Measurements from ENCODE around the gene IFIH1.

Gene IFIH1

DNA sequence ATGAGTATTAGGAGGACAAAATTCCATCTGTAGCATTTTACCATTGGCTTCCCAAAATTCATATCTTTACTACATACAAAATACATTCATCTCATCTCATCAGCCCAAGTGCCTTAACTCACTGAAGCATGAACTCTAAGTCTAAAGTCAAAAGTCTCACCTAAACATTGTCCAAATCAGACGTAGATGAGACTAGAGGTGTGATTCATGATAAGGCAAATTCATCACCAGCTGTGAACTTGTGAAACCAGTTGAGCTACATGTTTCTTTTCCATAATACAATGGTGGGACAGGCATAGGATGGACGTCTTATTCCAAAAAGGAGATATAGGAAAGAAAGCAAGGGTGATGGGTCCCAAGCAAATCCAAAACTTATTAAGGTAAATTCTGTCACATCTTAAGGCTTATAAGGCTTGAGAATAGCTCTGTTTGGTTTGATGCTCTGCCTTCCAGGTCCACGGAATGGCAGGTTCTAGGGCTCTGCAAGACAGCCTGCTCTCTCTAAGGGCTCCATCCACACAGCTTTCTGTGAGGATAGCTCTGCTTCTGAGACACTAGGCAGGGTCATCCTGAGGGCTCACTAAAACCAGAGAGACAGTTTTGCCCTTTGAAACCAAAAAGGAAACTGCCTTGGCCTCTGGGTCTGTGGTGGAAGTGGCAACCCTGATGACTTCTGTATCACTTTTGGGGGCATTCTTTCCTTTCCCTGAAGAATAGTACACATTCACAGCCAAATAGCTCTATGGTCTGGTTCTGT lies 9.6 kb downstream of the IFIH1 start:
- no peak for DNase-seq

DNA sequence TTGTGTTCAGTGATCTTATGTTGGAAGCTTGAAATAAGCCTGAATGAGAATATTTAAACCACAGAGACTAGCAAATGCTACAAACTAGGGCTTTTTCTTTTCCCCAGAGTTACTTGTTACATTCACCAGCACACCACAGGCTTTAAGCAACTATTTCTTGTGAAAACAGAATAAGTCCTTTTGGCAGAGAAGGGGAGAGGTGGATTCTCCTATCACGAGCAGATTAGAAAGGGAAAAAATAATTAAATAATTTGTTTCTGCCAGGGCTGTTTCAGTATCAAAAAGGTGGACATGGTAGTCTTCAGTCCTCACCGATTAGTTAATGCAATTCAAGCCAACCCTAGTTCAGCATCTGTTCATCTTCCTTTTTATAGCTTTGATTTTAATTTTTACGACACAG lies 12.6 kb downstream of the IFIH1 start:
- DNase-seq = no peak

DNA sequence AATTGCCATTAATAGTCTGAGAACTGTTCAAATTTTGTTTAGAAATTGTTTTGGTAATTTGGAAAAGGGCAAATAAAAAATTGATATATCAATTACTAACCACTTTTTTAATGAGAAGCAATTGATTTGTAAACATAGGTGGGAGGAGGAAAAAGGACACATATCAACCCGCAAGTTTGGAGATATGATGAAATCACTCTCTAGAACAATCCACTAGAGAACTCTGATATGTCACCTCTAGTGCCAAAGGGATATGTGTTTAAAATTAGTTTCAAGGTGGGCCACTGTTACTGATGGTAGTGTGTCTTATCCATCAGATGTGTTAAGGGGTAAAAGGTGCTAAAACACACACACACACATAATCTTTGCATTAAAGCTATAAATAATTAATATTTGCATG lies 16.6 kb downstream of the IFIH1 start:
- no peak for DNase-seq

DNA sequence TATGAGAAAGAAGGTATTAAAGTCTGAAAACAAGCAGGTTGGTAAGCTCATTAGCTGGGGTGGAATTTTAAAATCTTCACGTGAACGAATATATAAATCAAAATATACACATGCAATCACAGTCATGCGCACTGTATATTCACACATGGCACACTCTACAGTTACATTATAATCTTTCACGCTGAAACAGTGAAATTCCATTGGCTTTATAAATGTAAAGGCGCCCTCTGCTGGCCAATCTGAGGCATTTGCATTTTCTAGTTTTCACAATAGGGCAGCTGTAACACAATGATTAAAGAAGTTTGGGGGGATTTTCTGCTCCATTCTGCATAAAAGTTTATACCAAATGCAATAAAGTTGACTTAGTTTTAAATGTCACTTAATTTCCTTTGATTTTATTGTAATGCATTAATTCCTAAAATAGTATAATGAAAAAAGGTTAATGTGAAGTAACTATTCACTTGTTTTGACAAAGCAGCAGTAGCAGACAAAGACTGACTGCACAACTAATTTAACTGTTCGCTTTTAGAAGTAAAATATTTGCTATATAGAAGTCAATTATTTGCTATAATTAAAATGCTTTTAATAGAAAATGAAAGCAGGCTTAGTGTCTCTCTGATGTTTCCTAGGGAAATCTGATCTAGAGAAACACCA lies 17.2 kb downstream of the IFIH1 start:
- DNase-seq = peak; percentile 66

DNA sequence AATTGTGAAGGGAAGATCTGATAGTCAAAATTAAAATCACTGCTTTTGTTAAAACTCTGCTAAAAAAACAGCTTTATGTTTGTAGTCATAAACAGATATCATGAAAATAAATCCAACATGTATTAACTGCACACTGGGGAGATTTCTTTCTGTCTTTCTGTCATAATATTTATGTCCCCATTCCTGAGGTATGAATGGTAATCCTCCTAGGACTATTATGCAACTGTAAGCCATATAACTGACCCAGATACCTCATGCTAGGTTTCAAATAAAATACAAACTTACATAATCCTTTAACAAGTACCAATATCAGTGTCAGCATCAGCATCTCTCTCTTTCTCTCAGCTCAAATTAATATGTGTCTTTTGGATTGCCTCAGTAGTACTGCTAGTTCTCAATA lies 18.2 kb downstream of the IFIH1 start:
- DNase-seq = no peak

DNA sequence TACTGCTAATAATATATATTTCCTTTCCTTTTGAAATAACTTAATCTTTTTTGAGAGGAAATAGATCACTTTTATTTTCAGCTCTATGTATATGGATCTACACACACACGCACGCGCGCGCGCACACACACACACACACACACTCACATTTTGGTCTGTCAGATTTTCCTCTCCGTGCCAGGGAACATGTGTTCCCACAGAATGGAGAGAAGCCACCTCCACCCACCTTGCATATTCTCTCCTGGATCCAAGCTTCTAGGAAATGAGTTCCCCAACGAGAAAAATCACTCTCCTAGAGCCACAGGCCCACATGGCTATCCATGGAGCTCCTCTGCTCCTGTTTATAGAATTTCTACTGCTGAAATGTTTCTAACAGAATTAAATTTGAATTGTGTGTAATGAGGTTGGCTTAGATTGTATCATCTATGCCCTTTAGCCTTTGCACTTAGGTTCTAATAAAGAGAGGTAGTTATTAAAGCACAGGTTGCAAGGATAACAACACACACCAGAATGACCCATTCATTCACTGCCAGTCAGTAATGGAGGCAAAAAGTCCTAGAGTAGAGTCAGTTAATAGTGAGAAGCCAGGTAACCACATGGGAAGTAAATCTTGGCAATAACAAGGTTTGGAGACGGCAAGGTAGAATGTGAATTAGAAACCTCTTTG lies 19.7 kb downstream of the IFIH1 start:
- no peak for DNase-seq

DNA sequence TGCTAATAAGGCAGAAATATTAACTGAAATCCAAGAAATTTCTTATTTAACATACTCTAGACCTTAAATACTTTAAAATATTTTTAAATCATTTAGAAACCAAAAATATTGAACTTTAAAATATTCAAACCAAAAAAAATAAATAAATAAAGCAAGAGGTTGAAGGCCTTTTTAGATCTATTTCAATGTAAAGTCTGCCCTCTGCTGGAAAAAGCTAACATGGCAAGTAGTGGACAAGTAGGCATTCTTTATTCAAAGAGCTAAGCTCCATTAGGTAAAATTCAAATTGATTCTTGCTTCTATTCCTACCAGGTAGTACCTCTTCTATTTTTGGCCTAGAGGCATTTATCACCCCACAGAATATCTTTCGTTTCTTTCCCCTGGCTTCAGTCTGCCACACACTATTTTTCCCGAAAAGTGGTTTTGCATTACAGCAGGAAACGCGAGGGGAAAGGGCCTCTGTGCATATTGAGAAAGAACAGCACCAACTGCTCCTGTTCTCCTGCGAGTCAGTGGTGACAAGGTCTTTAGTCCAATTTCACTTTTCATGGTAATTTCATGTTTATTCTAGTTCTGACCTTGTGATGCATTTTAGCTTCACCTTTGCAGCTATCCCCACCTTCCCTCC lies 20.4 kb downstream of the IFIH1 start:
- no peak for DNase-seq

DNA sequence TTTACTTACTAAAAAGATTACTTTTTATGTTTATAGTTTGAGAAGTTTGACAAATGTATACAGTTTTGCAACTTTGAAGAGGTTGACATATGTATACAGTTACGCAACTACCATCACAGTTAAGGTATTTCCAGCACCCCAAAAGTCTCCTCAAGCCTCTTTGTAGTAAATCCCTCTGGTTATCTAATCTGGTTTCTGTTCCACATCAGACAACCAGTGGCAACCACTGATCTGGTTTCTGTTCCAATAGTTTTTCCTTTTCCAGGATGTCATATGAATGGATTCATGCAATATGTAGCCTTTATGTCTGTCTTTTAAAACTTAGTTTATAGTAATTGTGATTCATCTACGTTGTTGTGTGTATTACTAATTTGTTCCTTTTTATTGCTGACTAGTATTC lies 23.5 kb downstream of the IFIH1 start:
- DNase-seq = no peak

DNA sequence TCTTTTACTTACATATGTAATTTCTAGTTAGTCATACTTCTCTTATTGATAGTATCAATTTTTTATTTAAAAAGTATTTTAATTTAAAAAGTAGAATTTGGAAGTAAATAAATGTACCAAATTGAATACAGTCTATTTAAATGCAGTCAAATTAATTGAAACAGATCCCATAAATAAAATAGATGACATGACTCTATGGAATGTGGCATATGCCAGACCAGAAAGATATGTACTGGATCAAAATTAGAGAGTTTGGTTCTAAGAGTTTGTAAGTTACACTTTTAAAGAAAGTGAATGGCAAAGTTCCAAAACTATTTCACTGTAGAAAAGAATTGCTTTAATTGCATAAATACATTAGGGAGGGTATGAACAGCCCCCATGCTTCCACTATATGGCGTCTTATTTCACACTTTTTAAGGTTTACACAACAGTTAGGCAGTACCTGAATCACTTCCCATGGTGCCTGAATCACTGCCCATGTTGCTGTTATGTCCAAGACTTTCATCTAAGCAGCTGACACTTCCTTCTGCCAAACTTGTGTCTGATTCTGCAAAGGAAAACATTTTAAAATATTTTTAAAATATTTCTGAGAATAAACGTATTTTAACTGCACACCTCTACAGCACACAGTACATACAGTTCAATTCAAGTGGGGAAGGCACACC lies 25.2 kb downstream of the IFIH1 start:
- DNase-seq = no peak

DNA sequence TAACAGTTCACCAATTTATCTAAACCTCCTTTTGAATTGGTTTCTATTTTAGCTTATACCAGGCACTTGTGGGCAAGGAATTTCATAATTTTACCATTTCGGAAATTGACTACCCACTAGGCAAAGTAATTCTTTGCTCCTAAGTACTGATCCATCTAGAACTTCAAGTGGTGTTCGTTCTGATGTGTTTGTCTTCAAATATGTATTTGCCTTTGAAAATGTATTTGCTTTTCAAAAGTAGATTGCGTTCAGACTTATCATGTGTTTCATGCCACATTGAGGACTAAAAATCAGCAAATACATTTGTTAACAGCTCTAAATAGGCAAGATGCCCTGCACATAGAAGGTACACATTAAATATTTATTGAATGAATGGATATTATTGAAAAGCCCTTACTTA lies 26.7 kb downstream of the IFIH1 start:
- DNase-seq = no peak

DNA sequence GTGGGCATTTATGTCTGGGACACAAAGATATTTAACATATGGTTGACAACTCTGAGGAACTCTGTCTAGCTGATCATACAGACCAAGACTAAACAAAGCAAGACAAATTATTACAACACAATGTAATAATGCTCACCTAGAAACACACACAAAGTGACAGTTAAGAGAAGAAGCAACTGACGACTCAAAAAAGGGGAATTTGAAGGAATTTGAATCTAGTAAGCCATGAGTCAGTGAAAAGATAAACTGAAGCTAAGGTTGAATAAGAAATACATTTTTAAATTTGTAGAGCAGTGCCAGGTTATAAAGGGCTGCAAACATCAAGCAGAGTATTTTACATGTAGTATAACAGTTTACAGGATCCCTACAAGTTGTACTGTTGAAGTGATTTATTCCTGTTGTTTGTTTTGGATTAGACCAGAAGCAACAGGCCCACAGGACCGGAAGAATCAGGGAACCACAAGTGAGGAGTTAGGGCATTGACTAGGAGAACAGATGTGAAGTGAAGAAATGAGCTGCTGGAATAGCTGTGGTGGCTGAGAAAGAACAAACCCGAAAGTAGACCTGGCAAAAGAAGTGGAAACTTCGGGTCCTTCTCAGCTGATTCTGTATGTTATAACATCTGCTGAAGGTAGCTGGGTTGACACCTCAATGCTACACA lies 35.6 kb downstream of the IFIH1 start:
- no peak for DNase-seq

DNA sequence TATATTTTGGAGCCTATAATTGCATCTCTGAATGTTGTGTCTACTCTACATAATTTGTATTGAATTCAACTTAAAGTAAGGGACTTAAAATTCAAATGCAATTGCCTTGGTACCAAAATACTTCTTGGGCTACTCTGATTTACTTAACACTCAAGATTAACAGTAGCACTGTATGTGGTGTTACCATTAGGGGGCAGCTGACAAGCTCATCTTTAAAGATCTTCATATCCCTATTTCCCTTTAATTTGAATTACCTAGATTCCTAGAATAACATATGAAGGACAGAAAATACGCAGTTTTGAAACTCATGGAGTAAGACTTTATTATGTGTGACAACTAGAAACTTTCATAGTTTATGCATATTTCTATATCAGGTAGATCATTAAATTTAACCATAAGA lies 37.8 kb downstream of the IFIH1 start:
- DNase-seq = no peak

DNA sequence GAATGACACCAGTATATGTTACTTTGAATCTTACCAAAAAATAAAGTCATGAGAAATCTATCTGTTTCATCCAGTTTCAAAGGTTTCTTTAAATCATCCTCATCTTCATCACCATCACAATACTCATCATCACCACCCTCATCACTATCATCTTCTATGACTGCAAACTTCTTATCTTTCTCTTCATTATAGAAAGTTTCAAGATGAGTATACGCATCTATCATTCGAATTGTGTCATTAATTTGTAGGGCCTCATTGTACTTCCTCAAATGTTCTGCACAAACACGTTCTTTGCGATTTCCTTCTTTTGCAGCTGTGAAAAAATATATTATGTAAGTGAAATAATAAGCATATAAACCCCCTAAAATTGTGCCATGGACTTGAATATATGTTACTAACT lies 41.1 kb downstream of the IFIH1 start:
- DNase-seq = no peak

DNA sequence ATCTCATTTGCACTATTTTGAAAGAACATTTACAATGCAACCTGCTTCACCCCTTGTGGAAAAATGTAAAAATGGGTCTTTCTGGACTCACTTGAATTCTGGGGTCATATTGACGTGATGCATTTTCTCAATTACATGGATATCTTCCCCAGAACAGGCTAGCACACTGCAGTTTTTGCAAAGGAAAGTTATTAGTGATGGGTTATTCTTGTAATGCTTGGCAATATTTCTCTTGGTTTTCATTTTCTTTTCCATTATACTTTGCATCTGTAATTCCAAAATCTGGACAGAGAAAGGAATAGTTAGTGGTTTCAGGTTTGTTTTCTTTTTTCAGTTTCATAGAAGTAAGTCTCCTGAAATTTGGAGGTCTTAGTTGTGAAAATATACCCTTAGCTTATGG lies 50.5 kb downstream of the IFIH1 start:
- DNase-seq = no peak

DNA sequence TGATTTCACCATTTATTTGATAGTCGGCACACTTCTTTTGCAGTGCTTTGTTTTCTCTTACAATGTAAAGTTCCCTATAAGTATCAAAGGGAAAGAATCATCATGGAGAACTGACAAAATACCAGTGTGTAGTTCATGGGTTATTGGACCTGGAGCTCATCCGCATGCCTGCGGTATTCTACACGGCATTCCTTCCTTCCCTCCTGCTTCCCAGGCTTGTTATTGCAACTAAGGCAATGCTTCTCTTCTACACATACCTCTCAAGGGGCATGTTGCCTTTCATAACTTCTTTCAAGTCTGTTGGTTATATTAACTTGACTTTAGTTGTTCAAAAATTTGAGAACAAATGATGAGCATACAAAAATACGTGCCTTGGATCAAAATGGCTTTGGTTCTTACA lies 51.0 kb downstream of the IFIH1 start:
- DNase-seq = no peak

DNA sequence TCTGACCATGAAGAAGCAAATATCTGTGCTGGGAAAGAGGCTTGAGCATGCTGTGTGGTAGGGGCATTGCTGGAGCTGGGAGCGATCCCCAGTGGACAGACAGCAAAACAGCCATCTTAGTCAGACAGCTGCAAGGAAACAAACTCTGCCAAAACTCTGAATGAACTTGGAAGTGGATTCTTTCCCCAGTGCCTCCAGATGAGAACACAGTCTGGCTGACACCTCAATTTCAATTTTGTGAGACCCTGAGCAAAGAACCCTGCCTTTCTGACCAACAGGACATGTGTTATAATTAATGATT lies 52.1 kb downstream of the IFIH1 start:
- no peak for DNase-seq

DNA sequence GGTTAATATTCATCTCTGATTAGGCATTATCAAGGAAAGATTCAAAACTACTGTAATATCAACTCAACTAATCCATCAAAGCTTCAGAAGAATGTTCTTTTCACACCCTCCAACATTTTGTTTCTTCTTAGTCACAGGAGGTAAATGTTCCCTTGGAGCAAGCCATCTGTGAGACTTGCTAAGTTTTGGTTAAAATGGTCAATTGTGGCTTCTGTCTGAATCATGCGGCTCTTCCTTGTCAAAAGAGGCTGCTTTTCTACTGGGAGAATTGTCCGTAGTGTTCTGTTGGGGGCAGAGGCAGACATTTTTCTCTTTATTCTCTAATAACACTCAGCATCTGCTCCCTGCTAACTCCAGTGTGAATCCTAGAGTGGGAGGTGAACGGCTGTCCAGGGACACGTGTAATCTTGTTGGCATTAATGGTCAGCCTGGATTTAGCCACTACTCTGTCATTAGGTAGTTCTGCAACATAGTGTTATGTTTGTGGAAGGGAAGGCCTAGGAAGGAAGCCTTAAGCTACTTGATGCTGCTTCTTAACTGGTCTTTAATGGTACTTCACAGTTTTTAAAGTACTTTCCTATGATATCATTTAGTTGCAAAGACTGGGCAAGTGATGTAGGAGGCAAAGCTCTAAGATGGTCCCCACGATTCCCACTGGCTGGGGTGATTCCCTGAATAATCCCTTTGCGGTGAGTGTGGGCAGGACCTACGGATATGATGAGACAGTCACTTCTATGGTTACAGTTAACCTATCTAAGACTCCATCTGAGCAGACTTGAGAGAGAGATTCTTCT lies 52.6 kb downstream of the IFIH1 start:
- no peak for DNase-seq

DNA sequence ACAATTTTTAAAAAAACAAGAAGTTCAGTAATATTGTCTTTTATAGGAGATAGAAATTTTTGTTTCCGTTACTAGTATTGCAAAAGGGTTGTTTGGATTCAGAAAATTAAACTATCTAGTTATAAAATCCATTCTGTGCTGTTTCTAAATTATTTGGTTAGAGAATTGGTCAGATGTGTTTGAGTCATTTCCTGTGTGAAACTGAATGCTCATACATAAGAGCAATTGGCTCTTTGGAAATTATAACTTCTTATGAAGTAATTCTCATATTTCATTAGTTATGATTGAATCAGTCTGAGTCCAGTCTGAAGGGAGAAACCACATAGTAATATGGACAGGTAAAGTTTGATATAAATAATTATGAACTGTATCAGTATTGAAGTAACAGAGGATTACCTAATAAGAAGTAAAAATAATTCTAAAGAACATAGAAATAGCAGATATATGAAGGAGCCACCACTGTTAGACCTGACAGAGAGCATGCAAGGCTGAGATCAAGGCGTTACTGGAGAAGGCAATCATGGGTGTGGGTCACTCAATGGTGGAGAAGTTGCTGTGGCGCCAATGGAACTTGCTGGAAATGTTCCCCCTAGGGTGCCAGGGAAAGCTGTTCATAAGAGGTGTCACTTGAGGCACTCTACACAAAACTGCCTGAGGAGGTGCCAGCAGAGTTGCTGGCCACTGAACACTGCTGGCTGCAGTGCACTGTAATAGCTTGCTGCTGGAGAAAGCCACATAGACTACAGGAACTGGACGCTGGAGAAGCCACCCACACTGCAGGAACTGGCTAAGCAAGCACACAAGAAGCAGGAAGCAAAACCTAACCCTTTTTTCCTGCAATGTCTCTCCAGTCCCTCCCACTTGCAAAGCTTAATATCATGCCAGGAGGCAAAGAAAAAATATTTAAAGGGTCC lies 57.2 kb downstream of the IFIH1 start:
- no peak for DNase-seq

DNA sequence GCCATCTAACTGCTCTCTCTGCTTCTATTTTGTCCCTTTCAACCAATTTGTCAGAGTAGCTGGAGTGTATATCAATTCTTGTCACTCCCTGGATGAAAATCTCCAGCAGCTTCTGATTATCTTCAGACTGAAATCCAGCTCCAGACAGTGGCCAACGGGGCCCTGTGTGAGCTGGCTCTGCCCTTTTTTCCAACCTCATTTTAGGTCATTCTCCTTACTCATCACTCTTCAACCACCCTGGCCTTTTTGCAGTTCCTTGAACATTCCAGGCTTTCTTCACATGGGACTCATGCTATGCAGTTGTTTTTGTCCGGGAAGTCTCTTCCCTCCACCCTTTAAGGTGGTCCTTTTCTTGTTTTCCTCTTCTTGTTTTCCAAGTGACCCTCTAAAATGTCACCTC lies 59.8 kb downstream of the IFIH1 start:
- no peak for DNase-seq

DNA sequence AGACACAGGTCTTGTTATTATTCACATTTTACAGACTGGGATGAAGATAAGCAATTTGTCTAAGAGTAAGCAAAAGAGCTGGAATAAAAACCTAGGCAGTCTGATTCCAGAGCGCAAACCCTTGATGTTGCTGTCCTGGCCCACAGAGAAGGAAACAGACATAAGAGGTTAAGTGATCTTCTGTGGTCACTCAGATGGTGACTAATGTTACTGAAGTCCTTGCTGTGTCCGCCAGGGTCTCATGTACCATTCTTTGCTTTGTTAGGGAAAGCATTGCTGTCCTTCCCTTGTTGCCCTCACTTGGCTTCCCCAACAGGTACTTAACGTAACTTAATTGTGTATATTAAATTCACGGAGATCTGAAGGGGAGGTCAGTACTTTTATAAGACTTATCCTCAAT lies 60.3 kb downstream of the IFIH1 start:
- DNase-seq = no peak

DNA sequence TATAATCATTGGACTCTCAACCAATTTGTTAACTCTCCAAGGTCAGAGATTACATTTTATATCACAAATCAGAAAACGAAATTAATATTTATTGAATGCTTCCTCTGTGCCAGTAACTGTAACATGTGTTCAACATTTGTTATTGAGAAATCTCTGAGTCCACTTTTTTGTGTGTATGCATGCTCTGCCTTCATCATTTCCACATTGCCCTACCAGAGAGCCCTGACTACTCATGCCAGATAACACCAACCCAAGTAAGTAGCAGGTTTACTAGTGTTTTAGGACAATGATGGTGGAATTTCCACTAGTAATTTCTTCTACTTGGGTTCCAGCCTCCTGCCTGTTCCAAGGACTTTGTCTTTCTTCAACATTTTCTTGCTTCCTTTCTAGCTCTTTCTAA lies 61.1 kb downstream of the IFIH1 start:
- DNase-seq = no peak
